Breast epithelium (tissue), 4 donors: ENCODE results near the gene SFSWAP. TPM values are rescaled to one million over a fixed set of nuclear protein-coding genes. Genes with fewer than 3 reads are reported as not detected.

Experiments
- DNase-seq, 2 donors: peaks; one replicate each; pipeline ENCODE4 v3.0.0-alpha.2; 2019; ENCODE audit warnings: low spot score in 2 of 2
- H3K27ac ChIP-seq, 2 donors: fragments of 200-600 bp; sonication (generic) in 1 of 2; one replicate each; pipeline ENCODE4 v1.5.1; 2016 to 2019; ENCODE audit warnings: mild to moderate bottlenecking in 1 of 2
- H3K27me3 ChIP-seq, 2 donors: fragments of 200-600 bp; sonication (generic) in 1 of 2; one replicate each; pipeline versions ENCODE4 v1.5.1 to v1.6.0; 2017 to 2019; ENCODE audit warnings: control low read depth in 1 of 2, mild to moderate bottlenecking in 1 of 2
- H3K36me3 ChIP-seq: fragments of 200-600 bp; one replicate; pipeline ENCODE4 v1.5.1; 2019
- H3K4me1 ChIP-seq, 2 donors: fragments of 200-600 bp; sonication (generic); one replicate each; pipeline ENCODE4 v1.5.1; 2016 to 2019; ENCODE audit warnings: control low read depth in 1 of 2
- H3K4me3 ChIP-seq, 3 donors: fragments of 200-600 bp; sonication (generic); 1 replicate in 2 of 3; 2 replicates in 1 of 3; pipeline ENCODE4 v1.5.1; 2016 to 2019; ENCODE audit warnings: mild to moderate bottlenecking in 3 of 3, moderate library complexity in 2 of 3
- H3K9me3 ChIP-seq, 2 donors: fragments of 200-600 bp; sonication (generic) in 1 of 2; one replicate each; pipeline ENCODE4 v1.5.1; 2016 to 2019; ENCODE audit warnings: control low read depth in 1 of 2
- CTCF ChIP-seq, 3 donors: fragments of 450-650 bp; IDR thresholded peaks; one replicate each; pipeline ENCODE4 v1.5.1; 2016 to 2017; ENCODE audit warnings: antibody characterized with exemption in 3 of 3, mild to moderate bottlenecking in 3 of 3, moderate library complexity in 3 of 3
- POLR2A ChIP-seq: fragments of 450-650 bp; IDR thresholded peaks from one replicate; pipeline ENCODE4 v1.6.1; 2016; ENCODE audit warnings: antibody characterized with exemption, mild to moderate bottlenecking, moderate library complexity
- POLR2AphosphoS5 ChIP-seq, 3 donors: sonication (generic); formaldehyde crosslinking; IDR thresholded peaks; one replicate each; pipeline ENCODE4 v1.6.1; 2017; ENCODE audit warnings: antibody characterized with exemption in 3 of 3
- intact Hi-C: fragments of 100-400 bp; cut with DNase I; formaldehyde crosslinking; loops from one replicate; pipeline ENCODE4 v1.15.1; 2023; ENCODE audit warnings: low total_unique reads
- total RNA-seq, 3 donors: library from RNA; depleted of rRNA; stranded (reverse); fragments of >200 nt; gene quantifications; one replicate each; pipeline ENCODE4 v1.1.0, GENCODE V29; 2016

The SFSWAP gene
- total RNA-seq, 3 donors from 2014 or later = 34.9 to 54.7 (median 49.8) TPM

GRCh38 chr12:131782061-131782460 lies 71.2 kb downstream of the SFSWAP start:
- H3K4me3 ChIP-seq = no peak overlapping the region
- DNase-seq = no peak
- H3K4me1 ChIP-seq = no peaks in the 10 kb centered on the region
- H3K36me3 ChIP-seq = peaks cover 7% of the 10 kb centered on the region
- TF ChIP-seq CTCF (IDR thresholded peaks at IDR 0.05) (no peak), POLR2AphosphoS5 (IDR thresholded peaks at IDR 0.05) (no peak), POLR2A (no peak)
- H3K27me3 ChIP-seq = no peaks in the 10 kb centered on the region
- H3K27ac ChIP-seq = no peak overlapping the region
- H3K9me3 ChIP-seq = no peaks in the 10 kb centered on the region
- intact Hi-C loops = no loop called here

GRCh38 chr12:131783915-131784541 lies 73.1 kb downstream of the SFSWAP start:
- H3K4me3 ChIP-seq = no peak overlapping the region
- H3K9me3 ChIP-seq = no peaks in the 10 kb centered on the region
- H3K27me3 ChIP-seq = no peaks in the 10 kb centered on the region
- intact Hi-C loops = no loop called here
- no peak for DNase-seq
- no peaks in the 10 kb centered on the region for H3K4me1 ChIP-seq
- no peak overlapping the region for H3K27ac ChIP-seq
- TF ChIP-seq CTCF (IDR thresholded peaks at IDR 0.05) (no peak), POLR2AphosphoS5 (IDR thresholded peaks at IDR 0.05) (no peak), POLR2A (no peak)
- H3K36me3 ChIP-seq = peaks cover 7% of the 10 kb centered on the region

GRCh38 chr12:131784909-131785762 lies 74.2 kb downstream of the SFSWAP start:
- no peak for DNase-seq
- H3K27me3 ChIP-seq = no peaks in the 10 kb centered on the region
- TF ChIP-seq POLR2AphosphoS5 (IDR thresholded peaks at IDR 0.05) (no peak), POLR2A (no peak), CTCF (IDR thresholded peaks at IDR 0.05) (no peak)
- no peaks in the 10 kb centered on the region for H3K9me3 ChIP-seq
- no peaks in the 10 kb centered on the region for H3K4me1 ChIP-seq
- H3K36me3 ChIP-seq = peaks cover 7% of the 10 kb centered on the region
- no peak overlapping the region for H3K4me3 ChIP-seq
- no peak overlapping the region for H3K27ac ChIP-seq
- intact Hi-C loops = no loop called here

GRCh38 chr12:131785763-131786330 lies 75.0 kb downstream of the SFSWAP start:
- Histone ChIP-seq H3K36me3 (peaks cover 13% of the 10 kb centered on the region), H3K4me3 (no peak overlapping the region), H3K27ac (no peak overlapping the region), H3K9me3 (no peaks in the 10 kb centered on the region), H3K27me3 (no peaks in the 10 kb centered on the region), H3K4me1 (no peaks in the 10 kb centered on the region)
- TF ChIP-seq POLR2A (no peak), CTCF (IDR thresholded peaks at IDR 0.05) (no peak), POLR2AphosphoS5 (IDR thresholded peaks at IDR 0.05) (no peak)
- no peak for DNase-seq
- intact Hi-C loops = no loop called here

GRCh38 chr12:131786331-131786730 lies 75.4 kb downstream of the SFSWAP start:
- Histone ChIP-seq H3K36me3 (peaks cover 14% of the 10 kb centered on the region), H3K4me3 (no peak overlapping the region), H3K4me1 (no peaks in the 10 kb centered on the region), H3K27ac (no peak overlapping the region), H3K9me3 (no peaks in the 10 kb centered on the region), H3K27me3 (no peaks in the 10 kb centered on the region)
- no peak for DNase-seq
- intact Hi-C loops = no loop called here
- TF ChIP-seq CTCF (IDR thresholded peaks at IDR 0.05) (no peak), POLR2AphosphoS5 (IDR thresholded peaks at IDR 0.05) (no peak), POLR2A (no peak)
